Heart left ventricle (tissue), 13 donors: ENCODE data around the gene ATOSB.

Source experiments
- CTCF ChIP-seq, 12 donors: fragments of 200-600 bp; sonication (generic) in 4 of 12; IDR thresholded peaks; one replicate each; pipeline versions ENCODE4 v1.5.0 to v1.8.0; 2018 to 2022; ENCODE audit warnings: antibody characterized with exemption in 12 of 12, mild to moderate bottlenecking in 5 of 12
- POLR2A ChIP-seq, 2 donors: fragments of 450-650 bp; IDR thresholded peaks; one replicate each; pipeline ENCODE4 v1.6.1; 2017; ENCODE audit warnings: antibody characterized with exemption in 2 of 2, mild to moderate bottlenecking in 2 of 2, moderate library complexity in 2 of 2
- donor health status: ischemic (EF 13 %, LVEDD 7.1; RV severe dilation, severe dysfunction).
- donor health status: DM: no; HTN: yes; CAD: no.
- donor health status: DM: no; HTN: no; CAD: no.
- donor health status: ischemic (EF 25% LVEDD 6.9; RV normal size, moderate dysfunction).
- donor health status: ischemic (EF 25% LVEDD 5.7; RV mildly dilated, moderate dysfunction).
- donor health status: ischemic (EF 35%, LVEDD 5.7; RV mildly dilated, moderate dysfunction).
- donor health status: nonischemic (EF 11% LVEDD 7.7; RV severe dilation, severe dysfunction).
- donor health status: DM: yes; HTN: yes; CAD: no.
- donor health status: PGD.
- donor health status: ischemic (EF 29% LVEDD 5.4; RV normal size, mild dysfunction).
- donor health status: nonischemic (EF 23%, LVEDD 6.1; RV moderate dilation, normal function).

- no peak for TF ChIP-seq CTCF (IDR thresholded peaks at IDR 0.05)
- no peak for TF ChIP-seq POLR2A (IDR thresholded peaks at IDR 0.05)
Measured at GRCh38 chr9:35164711-35165110, 49.0 kb upstream of the ATOSB start.
